Measurements from ENCODE around the gene NDFIP1. TPM values are rescaled to one million over a fixed set of nuclear protein-coding genes. Genes with fewer than 3 reads are reported as not detected.
"Not testable (repeated sequence)": the region's sequence is repeated elsewhere in the genome, so short reads cannot be mapped to it uniquely, and the experiment has no call there.

The NDFIP1 gene
- total RNA-seq, 1 experiment from 2014 or later: 42.6 TPM

DNA sequence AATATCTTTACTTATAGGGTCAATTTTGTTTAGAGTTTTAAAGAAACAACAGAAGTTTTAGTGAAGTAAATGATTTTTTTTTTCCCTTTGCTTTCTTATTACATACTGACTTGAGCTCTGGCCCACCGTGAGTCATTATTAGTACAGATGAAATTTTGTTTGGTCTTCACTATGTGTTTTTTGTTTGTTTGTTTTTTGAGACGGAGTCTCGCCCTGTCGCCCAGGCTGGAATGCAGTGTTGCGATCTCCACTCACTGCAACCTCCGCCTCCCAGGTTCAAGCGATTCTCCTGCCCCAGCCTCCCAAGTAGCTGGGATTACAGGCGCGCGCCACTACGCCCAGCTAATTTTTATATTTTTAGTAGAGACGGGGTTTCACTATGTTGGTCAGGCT is 45.9 kb downstream of the NDFIP1 start:
- DNase-seq (ENCODE audit: low spot score): not testable (repeated sequence)

DNA sequence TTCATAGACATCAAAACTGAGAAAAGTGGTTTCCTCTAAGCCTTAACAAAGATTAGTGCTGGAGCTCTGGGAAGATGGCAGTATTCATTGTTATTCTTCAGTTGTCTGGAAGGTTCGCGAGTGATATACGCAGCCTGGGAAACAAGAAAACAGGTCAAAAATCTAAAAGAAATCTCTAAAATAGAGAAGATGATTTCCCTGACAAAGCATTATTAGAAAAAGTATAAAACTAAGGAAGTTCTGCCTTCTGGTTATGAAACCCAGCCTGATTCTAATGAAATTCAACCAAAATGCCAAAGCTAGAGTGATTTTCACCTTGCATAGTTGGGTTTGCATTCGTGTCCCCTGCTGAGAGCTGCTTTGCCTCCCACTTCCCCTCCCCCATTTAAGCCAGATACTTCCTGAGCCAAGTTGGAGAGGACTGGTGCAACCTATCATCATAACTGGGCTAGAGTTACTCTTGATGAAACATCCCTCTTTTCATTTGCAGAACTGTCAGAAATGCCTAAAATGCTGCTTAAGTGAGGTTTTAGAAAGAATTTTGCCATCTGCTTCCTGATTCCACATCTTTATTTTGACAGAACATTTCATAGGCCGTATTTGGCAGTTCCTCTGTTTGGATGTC is 48.4 kb downstream of the NDFIP1 start:
- no peak for DNase-seq (ENCODE audit: low spot score)

GRCh38 chr5:142159354-142159753 is 50.8 kb downstream of the NDFIP1 start:
- DNase-seq (ENCODE audit: low spot score): no peak

DNA sequence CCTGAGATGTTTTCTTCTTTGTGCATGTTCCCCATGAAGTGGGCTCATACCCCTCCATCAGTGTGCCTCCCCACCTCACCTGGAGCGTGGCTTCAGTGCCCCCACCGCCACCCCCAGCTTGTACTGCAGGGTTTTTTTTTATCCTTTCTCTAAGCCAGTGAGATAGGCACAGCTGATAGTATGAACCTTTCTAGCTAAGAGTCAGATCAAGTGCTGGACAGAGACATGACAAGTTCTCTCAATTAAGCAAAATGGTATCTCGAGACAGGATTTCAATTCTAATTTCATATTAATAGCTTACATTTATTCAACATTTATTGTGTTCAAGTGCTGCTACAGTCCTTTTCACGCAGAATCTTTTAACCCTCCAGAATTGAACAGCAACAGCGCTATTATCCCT is 55.7 kb downstream of the NDFIP1 start:
- DNase-seq (ENCODE audit: low spot score): no peak

- DNase-seq (ENCODE audit: low spot score): no peak
Observed at GRCh38 chr5:142166754-142167153, 58.2 kb downstream of the NDFIP1 start.

- DNase-seq (ENCODE audit: low spot score): no peak
Observed at GRCh38 chr5:142167458-142167857, 58.9 kb downstream of the NDFIP1 start.

DNA sequence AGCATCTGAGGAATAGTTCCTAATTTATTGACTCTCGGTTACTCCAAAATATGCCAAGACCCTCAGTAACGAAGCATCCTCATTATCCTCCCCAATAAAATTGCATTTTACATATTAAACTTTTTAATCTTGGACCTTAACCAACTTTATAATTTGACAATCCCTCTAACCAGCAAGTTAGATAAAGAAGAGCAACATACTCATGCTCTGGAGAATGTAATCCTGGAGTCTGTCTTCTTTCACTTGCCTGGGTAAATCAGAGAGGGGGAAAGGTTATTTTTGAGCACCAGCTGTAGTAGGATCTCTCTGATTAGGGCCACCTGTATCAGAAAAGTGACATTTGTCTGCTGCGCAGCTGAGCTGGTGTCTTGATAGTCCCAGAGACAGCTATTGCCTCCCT is 59.8 kb downstream of the NDFIP1 start:
- DNase-seq (ENCODE audit: low spot score): no peak

- DNase-seq (ENCODE audit: low spot score): no peak
Observed at GRCh38 chr5:142170254-142170953, 61.8 kb downstream of the NDFIP1 start.

DNA sequence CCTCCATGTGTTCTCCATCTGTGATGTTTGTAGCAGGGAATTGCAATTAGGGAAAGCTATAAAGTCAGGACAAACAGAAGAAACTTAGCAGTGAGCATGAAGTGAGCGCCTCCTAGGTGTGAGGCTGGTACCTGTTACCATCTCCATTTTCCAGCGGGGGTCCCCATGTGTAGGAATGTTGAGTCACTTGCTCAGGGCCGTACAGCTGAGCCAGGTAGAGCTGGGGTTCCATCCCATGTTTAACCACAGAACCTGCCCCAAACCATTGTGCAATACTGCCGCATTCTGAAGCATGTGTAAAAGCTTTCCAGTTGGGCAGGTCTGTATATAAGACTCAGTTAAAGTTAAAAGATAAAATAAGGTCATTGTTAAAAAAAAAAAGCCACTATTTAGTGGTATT is 62.7 kb downstream of the NDFIP1 start:
- no peak for DNase-seq (ENCODE audit: low spot score)

DNA sequence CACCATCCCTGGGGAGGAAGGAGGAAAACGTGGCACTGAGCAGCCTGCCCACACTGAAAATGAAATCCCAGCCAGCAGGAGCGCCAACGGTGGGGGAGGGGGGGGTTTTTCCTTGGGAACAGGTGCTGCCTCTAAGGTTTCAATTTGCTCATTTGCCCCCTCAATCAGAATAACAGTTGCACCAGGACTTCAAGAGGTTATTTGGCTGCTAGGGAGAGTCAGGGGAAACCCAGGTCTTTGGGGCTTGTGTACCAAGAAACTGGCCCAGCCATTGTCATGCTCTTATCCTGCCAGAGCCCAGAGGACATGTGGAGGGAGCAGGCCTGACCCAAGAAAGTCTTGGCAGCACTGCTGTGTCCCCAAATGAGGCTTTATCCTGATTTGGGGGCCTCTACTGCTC is 66.5 kb downstream of the NDFIP1 start:
- DNase-seq (ENCODE audit: low spot score): no peak

DNA sequence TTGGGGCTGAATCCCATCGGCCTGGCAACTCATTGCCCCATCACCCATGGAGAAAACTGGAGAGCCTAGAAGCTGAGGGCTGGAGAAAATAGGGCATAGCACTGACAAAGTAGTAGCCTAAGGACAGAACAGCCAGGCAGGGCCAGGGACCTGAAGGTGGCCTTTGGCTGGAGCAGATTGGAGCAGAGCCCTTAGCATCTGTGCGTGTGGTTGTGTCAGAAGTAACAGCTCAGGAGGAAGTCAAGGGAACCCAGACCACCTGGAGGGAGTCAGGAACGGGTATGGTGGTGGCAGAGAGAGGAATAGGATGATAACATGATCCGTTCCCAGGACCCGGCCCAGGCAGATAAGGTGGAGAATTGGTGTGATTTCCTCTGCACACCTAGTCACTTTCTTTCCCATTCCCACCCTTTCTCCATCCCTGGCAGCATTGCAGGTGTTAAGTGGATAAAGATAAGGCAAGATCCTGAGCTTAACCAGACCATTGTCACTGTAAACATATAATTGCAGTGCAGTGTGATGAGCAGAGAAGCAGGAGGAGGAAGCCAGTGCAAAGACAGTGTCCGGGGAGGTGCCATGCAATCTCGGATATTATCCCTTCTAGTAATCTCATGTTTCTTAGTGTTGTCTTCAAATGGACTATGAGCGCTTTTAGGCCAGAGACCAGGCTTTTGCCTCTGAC is 67.0 kb downstream of the NDFIP1 start:
- DNase-seq (ENCODE audit: low spot score): no peak

- no peak for DNase-seq (ENCODE audit: low spot score)
Observed at GRCh38 chr5:142176255-142176654, 67.7 kb downstream of the NDFIP1 start.

DNA sequence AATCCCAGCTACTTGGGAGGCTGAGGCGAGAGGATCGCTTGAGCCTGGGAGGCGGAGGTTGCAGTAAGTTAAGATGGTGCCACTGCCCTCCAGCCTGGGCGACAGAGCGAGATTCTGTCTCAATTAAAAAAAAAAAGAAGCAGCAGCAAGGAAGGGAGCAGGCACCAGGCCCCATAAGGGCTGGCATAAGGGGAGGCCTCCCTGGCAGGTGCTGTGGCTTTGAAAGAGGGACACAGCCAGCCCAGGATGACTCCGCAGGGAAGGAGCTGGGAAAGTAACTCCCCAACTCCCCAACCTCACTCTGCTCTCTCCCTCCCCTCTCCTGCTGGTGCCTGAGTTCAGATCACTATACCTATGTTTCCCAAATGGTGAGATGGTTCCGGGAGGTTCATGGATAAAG is 70.1 kb downstream of the NDFIP1 start:
- DNase-seq (ENCODE audit: low spot score): no peak

- no peak for DNase-seq (ENCODE audit: low spot score)
Observed at GRCh38 chr5:142179776-142180387, 71.3 kb downstream of the NDFIP1 start.

GRCh38 chr5:142181096-142181495 is 72.5 kb downstream of the NDFIP1 start:
- DNase-seq (ENCODE audit: low spot score): no peak

- DNase-seq (ENCODE audit: low spot score): no peak
Observed at GRCh38 chr5:142181547-142182163, 73.1 kb downstream of the NDFIP1 start.

- DNase-seq (ENCODE audit: low spot score): no peak
Observed at GRCh38 chr5:142182840-142183239, 74.3 kb downstream of the NDFIP1 start.

GRCh38 chr5:142183561-142183960 is 75.0 kb downstream of the NDFIP1 start:
- no peak for DNase-seq (ENCODE audit: low spot score)

DNA sequence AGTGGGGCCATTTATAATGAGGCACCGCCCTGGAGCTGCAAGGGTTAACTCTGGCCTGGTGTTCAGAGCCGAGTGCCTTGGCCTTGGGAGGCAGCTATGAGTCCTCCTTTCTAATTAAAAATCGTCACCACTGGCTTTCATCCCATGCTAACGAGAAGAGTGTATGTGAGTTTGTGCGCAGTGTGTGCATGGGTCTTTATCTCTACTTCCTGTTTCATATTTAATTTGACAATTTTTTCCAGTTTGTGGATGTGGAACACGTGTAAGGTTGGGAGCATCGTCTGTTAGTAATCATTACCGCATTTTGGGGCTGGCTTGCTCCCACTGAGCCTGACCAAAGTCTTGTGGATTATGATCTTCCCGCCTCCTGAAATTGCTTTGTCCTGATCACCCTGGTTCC is 76.4 kb downstream of the NDFIP1 start:
- DNase-seq (ENCODE audit: low spot score): no peak

- no peak for DNase-seq (ENCODE audit: low spot score)
Observed at GRCh38 chr5:142186514-142186856, 77.9 kb downstream of the NDFIP1 start.

GRCh38 chr5:142186857-142187594 is 78.4 kb downstream of the NDFIP1 start:
- peak; percentile 50 for DNase-seq (ENCODE audit: low spot score)

DNA sequence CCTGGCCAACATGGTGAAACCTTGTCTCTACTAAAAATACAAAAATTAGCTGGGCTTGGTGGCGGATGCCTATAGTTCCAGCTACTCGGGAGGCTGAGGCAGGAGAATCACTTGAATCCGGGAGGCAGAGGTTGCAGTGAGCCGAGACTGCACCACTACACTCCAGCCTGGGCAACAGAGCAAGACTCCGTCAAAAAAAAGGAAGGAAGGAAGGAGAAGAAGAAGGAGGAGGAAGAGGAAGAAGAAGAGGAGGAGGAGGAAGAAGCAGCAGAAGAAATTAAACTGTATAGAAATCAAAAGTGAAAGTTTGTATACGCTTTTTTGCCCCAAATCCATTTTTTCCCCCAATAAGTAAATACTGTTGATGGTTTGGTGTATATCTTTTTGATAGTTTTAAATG is 80.1 kb downstream of the NDFIP1 start:
- DNase-seq (ENCODE audit: low spot score): not testable (repeated sequence)
